ENCODE data around the gene SLC6A11.

SLC6A11 gene

GRCh38 chr3:10792208-10792607 is 23.8 kb upstream of the SLC6A11 start:
- DNase-seq, result no peak

GRCh38 chr3:10798600-10799367 is 17.2 kb upstream of the SLC6A11 start:
- no peak for DNase-seq

GRCh38 chr3:10804183-10804648 is 11.8 kb upstream of the SLC6A11 start:
- no peak for DNase-seq

- no peak for DNase-seq
These were observed 10.0 kb upstream of the SLC6A11 start for GRCh38 chr3:10806006-10806405.

GRCh38 chr3:10808130-10808735 is 7.8 kb upstream of the SLC6A11 start:
- no peak for DNase-seq

GRCh38 chr3:10808974-10809373 is 7.1 kb upstream of the SLC6A11 start:
- DNase-seq, result no peak

- no peak for DNase-seq
These were observed 5.7 kb upstream of the SLC6A11 start for GRCh38 chr3:10810376-10810775.

GRCh38 chr3:10813425-10813824 is 2.6 kb upstream of the SLC6A11 start:
- no peak for DNase-seq

GRCh38 chr3:10814623-10815022 is 1.4 kb upstream of the SLC6A11 start:
- DNase-seq, result no peak

- DNase-seq, result peak; percentile 64 to 75
These were observed 541 bp upstream of the SLC6A11 start for GRCh38 chr3:10815487-10815886.

- no peak for DNase-seq
These were observed 830 bp downstream of the SLC6A11 start for GRCh38 chr3:10816863-10817253.

GRCh38 chr3:10817506-10817905 is 1.5 kb downstream of the SLC6A11 start:
- DNase-seq, result no peak

- DNase-seq, result no peak
These were observed 6.0 kb downstream of the SLC6A11 start for GRCh38 chr3:10822055-10822454.

- DNase-seq, result no peak
These were observed 6.9 kb downstream of the SLC6A11 start for GRCh38 chr3:10822708-10823515.

- DNase-seq, result no peak
These were observed 7.4 kb downstream of the SLC6A11 start for GRCh38 chr3:10823516-10823818.

GRCh38 chr3:10824468-10824867 is 8.4 kb downstream of the SLC6A11 start:
- no peak for DNase-seq

GRCh38 chr3:10833855-10834414 is 17.9 kb downstream of the SLC6A11 start:
- DNase-seq, result no peak

GRCh38 chr3:10834951-10835350 is 18.9 kb downstream of the SLC6A11 start:
- DNase-seq, result no peak

GRCh38 chr3:10835406-10835805 is 19.4 kb downstream of the SLC6A11 start:
- DNase-seq, result no peak

GRCh38 chr3:10836676-10837075 is 20.6 kb downstream of the SLC6A11 start:
- no peak for DNase-seq

GRCh38 chr3:10837849-10838248 is 21.8 kb downstream of the SLC6A11 start:
- no peak for DNase-seq

- DNase-seq, result no peak
These were observed 23.1 kb downstream of the SLC6A11 start for GRCh38 chr3:10839167-10839566.

- DNase-seq, result no peak
These were observed 25.1 kb downstream of the SLC6A11 start for GRCh38 chr3:10841100-10841499.

- DNase-seq, result no peak
These were observed 27.4 kb downstream of the SLC6A11 start for GRCh38 chr3:10843378-10843777.
